PC-9 (cell line): Measurements from ENCODE around the gene KLF2. TPM values are rescaled to one million over a fixed set of nuclear protein-coding genes. Genes with fewer than 3 reads are reported as not detected.

Source experiments
- BruUV-seq: library from RNA; stranded (reverse); fragments of 400-500 nt; replicated peaks from 2 replicates; lab custom pipeline; 2021; lab: Mats Ljungman, UMichigan
- CTCF ChIA-PET: fragments of 300-600 bp; sonication (Branson Sonifier 250); formaldehyde crosslinking; loops from one replicate; lab custom pipeline; 2022; ENCODE audit warnings: antibody characterized with exemption; lab: Charles Lee
- POLR2A ChIA-PET: fragments of 300-600 bp; sonication (Branson Sonifier 250); formaldehyde crosslinking; loops from one replicate; lab custom pipeline; 2022; ENCODE audit warnings: antibody characterized with exemption; ENCODE audit not compliant: unreplicated experiment; lab: Charles Lee
- DNase-seq, 2 experiments: peaks; one replicate each; pipeline versions ENCODE4 v3.0.0 to v3.0.0-alpha.2; 2015 to 2022; ENCODE audit warnings: mixed read lengths in 1 of 2
- H2AFZ ChIP-seq: fragments of 200-600 bp; sonication (generic); 2 replicates; pipeline ENCODE4 v1.8.1; 2017; ENCODE audit warnings: antibody characterized with exemption
- H3F3A ChIP-seq: fragments of 200-600 bp; sonication (generic); 2 replicates; pipeline ENCODE4 v1.8.1; 2017; ENCODE audit warnings: antibody characterized with exemption, mild to moderate bottlenecking, low read depth; ENCODE audit not compliant: insufficient read depth
- H3K27ac ChIP-seq: fragments of 200-600 bp; sonication (generic); 2 replicates; pipeline ENCODE4 v1.6.1; 2016; ENCODE audit warnings: mixed run types
- H3K27me3 ChIP-seq: fragments of 200-600 bp; sonication (generic); 2 replicates; pipeline ENCODE4 v1.6.1; 2016; ENCODE audit warnings: low read depth, mixed run types; ENCODE audit not compliant: insufficient read depth
- H3K36me3 ChIP-seq: fragments of 200-600 bp; sonication (generic); 2 replicates; pipeline ENCODE4 v1.6.1; 2016; ENCODE audit warnings: low read depth, mixed run types
- H3K4me1 ChIP-seq: fragments of 200-600 bp; sonication (generic); replicated peaks from 2 replicates; pipeline ENCODE4 v1.6.1; 2016; ENCODE audit warnings: mixed run types; ENCODE audit not compliant: insufficient read depth
- H3K4me2 ChIP-seq: fragments of 200-600 bp; sonication (generic); 2 replicates; pipeline ENCODE4 v1.6.1; 2017; ENCODE audit warnings: mixed run types
- H3K4me3 ChIP-seq: fragments of 200-600 bp; sonication (generic); 2 replicates; pipeline ENCODE4 v1.6.1; 2016; ENCODE audit warnings: mixed run types
- H3K79me2 ChIP-seq: fragments of 200-600 bp; sonication (generic); 2 replicates; pipeline ENCODE4 v1.6.1; 2017; ENCODE audit warnings: low read depth, mixed run types
- H3K9me2 ChIP-seq: fragments of 200-600 bp; sonication (generic); 2 replicates; pipeline ENCODE4 v1.8.1; 2017; ENCODE audit warnings: mild to moderate bottlenecking; ENCODE audit not compliant: insufficient read depth
- H3K9me3 ChIP-seq: fragments of 200-600 bp; sonication (generic); 2 replicates; pipeline ENCODE4 v1.8.1; 2016; ENCODE audit warnings: low read depth; ENCODE audit not compliant: insufficient read depth
- H4K20me1 ChIP-seq: fragments of 200-600 bp; sonication (generic); 2 replicates; pipeline ENCODE4 v1.8.1; 2017; ENCODE audit not compliant: insufficient read depth
- EZH2 ChIP-seq: fragments of 200-600 bp; sonication (generic); IDR thresholded peaks from 2 replicates; pipeline ENCODE4 v1.8.0; 2017; ENCODE audit warnings: antibody characterized with exemption, low read depth
- intact Hi-C: fragments of 100-400 bp; cut with micrococcal nuclease; formaldehyde crosslinking; loops from one replicate; pipeline ENCODE4 v1.10.0; 2022; ENCODE audit not compliant: unreplicated experiment
- total RNA-seq: library from RNA; stranded (reverse); gene quantifications from 2 replicates; pipeline ENCODE4 v1.2.3, GENCODE V29; 2021
- TF ChIP-seq, protein P1 (sequence below): fragments of 200-600 bp; sonication (generic); conservative IDR thresholded peaks from 2 replicates; pipeline ENCODE4 v1.6.1; 2017; ENCODE audit warnings: mixed run types, antibody characterized with exemption, mild to moderate bottlenecking, moderate library complexity

The KLF2 gene
- total RNA-seq, 1 experiment from 2014 or later, result 1.6 TPM

DNA sequence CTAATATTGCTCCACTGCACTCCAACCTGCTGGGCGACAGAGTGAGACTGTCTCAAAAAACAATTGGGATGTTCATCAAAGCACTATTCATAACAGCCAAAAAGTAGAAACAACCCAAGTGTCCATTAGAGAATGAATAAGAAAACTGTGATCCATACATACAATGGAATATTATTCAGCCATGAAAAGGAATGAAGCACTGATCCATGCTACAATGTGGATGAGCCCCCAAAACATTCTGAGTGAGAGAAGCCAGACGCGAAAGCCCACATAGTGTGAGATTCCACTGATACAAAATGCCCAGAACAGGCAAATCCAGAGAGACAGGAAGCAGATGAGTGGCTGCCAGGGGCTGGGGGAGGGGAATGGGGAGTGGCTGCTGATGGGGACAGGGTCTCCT is 16.0 kb downstream of the KLF2 start:
- peaks cover 31% of the 10 kb centered on the region for H3K4me1 ChIP-seq
- intact Hi-C loops, result no loop called here

DNA sequence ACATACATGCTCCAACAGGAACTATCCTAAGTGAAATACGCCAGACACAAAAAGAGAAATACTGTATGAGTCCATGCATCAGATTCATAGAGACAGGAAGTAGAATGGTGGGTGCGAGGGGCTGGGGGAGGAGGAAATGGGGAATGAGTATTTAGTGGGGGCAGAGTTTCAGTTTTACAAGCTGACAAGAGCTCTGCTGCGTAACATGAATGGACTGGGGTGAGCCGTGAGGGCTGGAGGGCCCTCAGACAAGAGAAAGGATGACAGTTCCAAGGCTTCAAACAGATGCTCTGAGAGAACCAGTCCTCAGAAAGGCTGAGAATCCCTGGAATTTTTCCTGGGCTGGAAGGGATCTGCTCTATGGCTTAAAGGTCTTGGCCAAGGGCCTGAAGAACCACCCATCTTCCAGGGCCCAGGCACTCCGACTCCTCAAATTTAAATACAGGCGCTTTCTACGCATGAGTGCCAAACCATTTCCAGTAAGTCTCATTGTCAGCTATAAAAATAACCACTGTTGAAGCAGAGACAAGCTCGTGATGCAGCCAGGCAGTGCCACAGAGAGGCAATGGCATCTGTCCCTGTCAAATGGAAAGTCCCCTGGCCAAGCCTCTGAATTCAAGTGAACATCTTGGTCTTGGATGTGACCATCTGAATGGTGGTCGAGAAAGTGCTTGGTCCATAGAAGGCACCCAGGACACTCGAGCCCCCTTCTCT is 17.5 kb downstream of the KLF2 start:
- CTCF ChIA-PET, result no interaction called here

More for the DNA sequence above, 16.0 kb downstream of the KLF2 start:
- Histone ChIP-seq H3K4me3 (no peak overlapping the region), H4K20me1 (no peaks in the 10 kb centered on the region), H3F3A (peaks cover 28% of the 10 kb centered on the region), H3K36me3 (no peaks in the 10 kb centered on the region), H3K9me3 (no peaks in the 10 kb centered on the region), H2AFZ (no peak overlapping the region), H3K27me3 (no peaks in the 10 kb centered on the region), H3K79me2 (no peaks in the 10 kb centered on the region), H3K9me2 (no peaks in the 10 kb centered on the region), H3K4me2 (no peak overlapping the region), H3K27ac (no peak overlapping the region)
- ChIA-PET POLR2A (interaction anchor here (0.6 kb wide), 1 partner anchor 245 kb away, joined by 7 read pairs; no protein-coding TSS in a partner anchor), CTCF (no interaction called here)
- TF ChIP-seq EZH2, result no peak
- TF ChIP-seq, protein P1, sequence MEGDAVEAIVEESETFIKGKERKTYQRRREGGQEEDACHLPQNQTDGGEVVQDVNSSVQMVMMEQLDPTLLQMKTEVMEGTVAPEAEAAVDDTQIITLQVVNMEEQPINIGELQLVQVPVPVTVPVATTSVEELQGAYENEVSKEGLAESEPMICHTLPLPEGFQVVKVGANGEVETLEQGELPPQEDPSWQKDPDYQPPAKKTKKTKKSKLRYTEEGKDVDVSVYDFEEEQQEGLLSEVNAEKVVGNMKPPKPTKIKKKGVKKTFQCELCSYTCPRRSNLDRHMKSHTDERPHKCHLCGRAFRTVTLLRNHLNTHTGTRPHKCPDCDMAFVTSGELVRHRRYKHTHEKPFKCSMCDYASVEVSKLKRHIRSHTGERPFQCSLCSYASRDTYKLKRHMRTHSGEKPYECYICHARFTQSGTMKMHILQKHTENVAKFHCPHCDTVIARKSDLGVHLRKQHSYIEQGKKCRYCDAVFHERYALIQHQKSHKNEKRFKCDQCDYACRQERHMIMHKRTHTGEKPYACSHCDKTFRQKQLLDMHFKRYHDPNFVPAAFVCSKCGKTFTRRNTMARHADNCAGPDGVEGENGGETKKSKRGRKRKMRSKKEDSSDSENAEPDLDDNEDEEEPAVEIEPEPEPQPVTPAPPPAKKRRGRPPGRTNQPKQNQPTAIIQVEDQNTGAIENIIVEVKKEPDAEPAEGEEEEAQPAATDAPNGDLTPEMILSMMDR, result no peak
- BruUV-seq, result no TSS peak
- DNase-seq, result no peak

DNA sequence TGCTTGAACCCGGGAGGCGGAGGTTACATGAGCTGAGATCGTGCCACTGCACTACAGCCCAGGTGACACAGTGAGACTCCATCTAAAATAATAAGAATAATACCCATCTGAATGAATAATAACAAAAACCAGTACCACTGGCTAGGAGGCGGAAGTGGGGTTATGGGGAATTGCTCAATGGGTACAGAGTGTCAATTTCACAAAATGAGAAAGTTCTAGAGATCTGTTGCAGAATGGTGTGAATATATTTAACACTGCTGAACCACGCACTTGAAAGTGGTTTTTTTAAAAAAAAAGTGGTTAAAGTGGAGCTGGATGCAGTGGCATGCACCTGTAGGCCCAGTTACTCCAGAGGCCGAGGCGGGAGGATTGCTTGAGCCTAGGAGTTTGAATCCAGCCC is 18.5 kb downstream of the KLF2 start:
- Histone ChIP-seq H3F3A (peaks cover 28% of the 10 kb centered on the region), H3K4me1 (peaks cover 23% of the 10 kb centered on the region), H3K36me3 (no peaks in the 10 kb centered on the region), H2AFZ (no peak overlapping the region), H3K9me2 (no peaks in the 10 kb centered on the region), H3K27me3 (no peaks in the 10 kb centered on the region), H3K9me3 (no peaks in the 10 kb centered on the region), H3K4me3 (no peak overlapping the region), H3K4me2 (no peak overlapping the region), H3K27ac (no peak overlapping the region), H4K20me1 (no peaks in the 10 kb centered on the region), H3K79me2 (no peaks in the 10 kb centered on the region)
- intact Hi-C loops, result no loop called here
- TF ChIP-seq, protein P1, result no peak
- TF ChIP-seq EZH2, result no peak
- ChIA-PET CTCF (no interaction called here), POLR2A (no interaction called here)
- DNase-seq, result no peak
- no TSS peak for BruUV-seq

More for the DNA sequence above, 17.5 kb downstream of the KLF2 start:
- H3K4me3 ChIP-seq, result no peak overlapping the region
- H3K4me1 ChIP-seq, result peaks cover 31% of the 10 kb centered on the region
- H3K36me3 ChIP-seq, result no peaks in the 10 kb centered on the region
- no peak overlapping the region for H3K27ac ChIP-seq
- H3K4me2 ChIP-seq, result no peak overlapping the region
- H3K79me2 ChIP-seq, result no peaks in the 10 kb centered on the region
- intact Hi-C loops, result no loop called here
- H3K27me3 ChIP-seq, result no peaks in the 10 kb centered on the region
- no TSS peak for BruUV-seq
- POLR2A ChIA-PET, result interaction anchor here (0.6 kb wide), 1 partner anchor 260 kb away, joined by 7 read pairs; no protein-coding TSS in a partner anchor
- no peaks in the 10 kb centered on the region for H4K20me1 ChIP-seq
- DNase-seq, result no peak
- peaks cover 33% of the 10 kb centered on the region for H3F3A ChIP-seq
- no peak overlapping the region for H2AFZ ChIP-seq
- no peak for TF ChIP-seq EZH2
- TF ChIP-seq, protein P1, result no peak
- no peaks in the 10 kb centered on the region for H3K9me2 ChIP-seq
- H3K9me3 ChIP-seq, result no peaks in the 10 kb centered on the region
